ENCODE data around the gene SHISAL1.

GRCh38 chr22:44361391-44362126 lies 48.8 kb upstream of the SHISAL1 start:
- no peak for TF ChIP-seq PATZ1 (CRISPR knock-in tag; IDR thresholded peaks at IDR 0.05; ENCODE audit: borderline replicate concordance)
- TF ChIP-seq CREB5 (CRISPR knock-in tag; IDR thresholded peaks at IDR 0.05; ENCODE audit: low read depth): no peak
- no peak for TF ChIP-seq POU6F1 (CRISPR knock-in tag; IDR thresholded peaks at IDR 0.05; ENCODE audit: borderline replicate concordance, low read depth)
- no peak for TF ChIP-seq ZFP30 (CRISPR knock-in tag; IDR thresholded peaks at IDR 0.05)
- no peak for TF ChIP-seq ZC3H10 (CRISPR knock-in tag; IDR thresholded peaks at IDR 0.05)
